Renal cortex interstitium (tissue), 11 donors: ENCODE results near the gene ADPRS. TPM values are rescaled to one million over a fixed set of nuclear protein-coding genes. Genes with fewer than 3 reads are reported as not detected.

Experiments used
- DNase-seq, 11 donors: peaks; one replicate each; pipeline ENCODE4 v3.0.0-alpha.2; 2013; ENCODE audit warnings: low read depth in 9 of 11, low spot score in 4 of 11; ENCODE audit errors: extremely low read depth in 1 of 11
- polyA plus RNA-seq, 3 donors: library from polyadenylated mRNA; unstranded; fragments of 120-200 nt; gene quantifications; one replicate each; pipeline ENCODE4 v1.2.1, GENCODE V29; 2013; ENCODE audit not compliant: insufficient read length in 3 of 3

Gene ADPRS
- polyA plus RNA-seq, 3 donors: 29.7 to 35.3 (median 34.4) TPM

DNA sequence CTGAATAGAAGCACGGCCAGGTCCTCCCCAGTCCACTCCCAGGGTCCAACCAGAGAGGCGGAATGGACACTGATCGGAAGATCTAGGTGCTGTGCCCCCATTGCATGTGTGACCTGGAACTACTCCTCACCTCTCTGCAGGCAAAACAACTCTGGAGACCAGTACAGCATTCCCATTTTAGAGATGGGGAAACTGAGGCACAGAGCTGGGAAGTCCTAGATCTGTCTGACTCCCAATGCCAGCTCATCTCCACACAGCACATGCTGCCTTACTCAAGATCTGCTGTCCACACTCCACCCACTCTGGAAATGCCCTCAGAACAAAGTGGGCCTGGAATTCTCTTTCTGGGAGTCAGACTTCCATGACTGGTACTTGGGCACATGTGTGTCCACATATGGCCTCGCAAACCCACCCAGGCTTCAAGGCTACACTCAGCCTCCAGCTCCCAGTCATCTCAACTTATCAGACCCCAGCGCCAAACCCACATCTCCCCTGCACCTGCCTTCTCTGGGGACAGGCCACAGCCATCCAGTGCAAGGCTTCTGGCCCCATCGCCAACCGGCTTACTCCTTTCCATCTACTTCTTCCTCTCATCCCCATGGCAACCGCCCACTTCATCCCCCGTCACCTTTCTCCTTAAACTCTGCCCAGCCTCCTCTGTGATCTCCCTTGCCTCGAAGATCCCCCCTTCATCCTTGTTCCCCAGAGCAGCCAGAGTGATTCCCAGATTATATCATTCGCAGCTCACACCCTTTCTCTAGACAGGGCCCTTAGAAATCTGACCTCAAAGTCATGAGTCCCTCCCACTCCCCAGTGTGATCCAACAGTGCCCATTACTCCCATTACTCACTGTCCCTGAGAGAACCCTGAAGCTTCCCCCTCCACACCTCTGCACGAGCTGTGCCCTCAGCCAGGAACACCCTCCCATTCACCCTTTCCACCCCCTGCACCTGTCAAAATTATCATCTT lies 33.7 kb downstream of the ADPRS start:
- DNase-seq: no peak

DNA sequence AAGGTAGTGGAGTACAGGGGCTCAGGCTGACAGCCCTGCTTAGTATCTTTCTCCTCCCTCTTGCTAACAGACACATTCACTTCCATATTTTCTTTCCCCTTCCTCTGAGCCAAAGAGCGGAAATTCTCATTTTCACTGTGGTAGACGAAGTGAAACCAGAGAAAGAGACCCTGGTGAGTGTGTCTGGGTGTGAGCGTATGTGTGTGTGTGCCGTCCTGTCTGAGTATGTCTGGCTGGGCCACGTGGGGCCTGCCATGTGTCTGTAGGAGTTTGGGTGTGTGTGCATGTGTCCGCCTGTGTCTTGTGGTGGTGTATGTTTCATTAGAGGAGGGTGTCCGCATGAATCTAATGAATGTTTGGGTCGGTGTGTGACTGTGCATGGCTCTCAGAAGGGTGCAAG lies 34.7 kb downstream of the ADPRS start:
- DNase-seq: no peak

DNA sequence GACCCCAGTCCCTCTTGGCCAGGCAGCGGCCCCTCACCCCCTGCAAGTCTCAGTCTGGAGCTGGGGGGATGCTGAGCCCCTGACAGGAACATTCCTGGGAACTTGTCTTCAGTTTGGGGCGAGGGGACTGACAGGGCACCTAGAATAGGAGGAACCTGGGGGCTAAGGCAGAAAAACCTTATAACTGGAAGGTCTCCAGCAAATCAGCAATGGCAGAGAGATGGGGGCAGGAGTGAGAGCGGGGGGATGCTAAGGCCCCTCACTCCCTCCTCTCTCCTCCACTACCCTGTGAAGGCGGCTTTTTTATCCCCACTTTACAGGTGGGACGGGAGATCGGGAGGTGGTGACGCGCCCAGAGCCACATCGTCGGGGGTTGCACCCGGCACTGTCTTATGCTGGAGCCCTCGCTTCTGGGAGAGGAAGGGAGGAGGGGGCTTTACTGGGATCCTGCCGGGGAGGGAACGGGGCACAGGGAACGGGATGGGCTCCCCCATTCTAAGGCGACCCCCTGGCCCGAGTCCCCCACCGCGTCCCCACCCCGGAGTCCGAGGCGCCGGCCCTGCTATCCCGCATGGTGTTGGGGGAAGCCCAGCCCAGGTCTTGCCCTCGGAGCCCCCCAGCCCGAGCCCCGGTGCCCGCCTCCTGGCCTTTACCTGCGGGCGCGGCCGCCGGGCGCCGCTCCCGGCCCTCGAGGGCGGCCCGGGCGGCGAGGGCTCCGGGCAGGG lies 35.9 kb downstream of the ADPRS start:
- DNase-seq: no peak

DNA sequence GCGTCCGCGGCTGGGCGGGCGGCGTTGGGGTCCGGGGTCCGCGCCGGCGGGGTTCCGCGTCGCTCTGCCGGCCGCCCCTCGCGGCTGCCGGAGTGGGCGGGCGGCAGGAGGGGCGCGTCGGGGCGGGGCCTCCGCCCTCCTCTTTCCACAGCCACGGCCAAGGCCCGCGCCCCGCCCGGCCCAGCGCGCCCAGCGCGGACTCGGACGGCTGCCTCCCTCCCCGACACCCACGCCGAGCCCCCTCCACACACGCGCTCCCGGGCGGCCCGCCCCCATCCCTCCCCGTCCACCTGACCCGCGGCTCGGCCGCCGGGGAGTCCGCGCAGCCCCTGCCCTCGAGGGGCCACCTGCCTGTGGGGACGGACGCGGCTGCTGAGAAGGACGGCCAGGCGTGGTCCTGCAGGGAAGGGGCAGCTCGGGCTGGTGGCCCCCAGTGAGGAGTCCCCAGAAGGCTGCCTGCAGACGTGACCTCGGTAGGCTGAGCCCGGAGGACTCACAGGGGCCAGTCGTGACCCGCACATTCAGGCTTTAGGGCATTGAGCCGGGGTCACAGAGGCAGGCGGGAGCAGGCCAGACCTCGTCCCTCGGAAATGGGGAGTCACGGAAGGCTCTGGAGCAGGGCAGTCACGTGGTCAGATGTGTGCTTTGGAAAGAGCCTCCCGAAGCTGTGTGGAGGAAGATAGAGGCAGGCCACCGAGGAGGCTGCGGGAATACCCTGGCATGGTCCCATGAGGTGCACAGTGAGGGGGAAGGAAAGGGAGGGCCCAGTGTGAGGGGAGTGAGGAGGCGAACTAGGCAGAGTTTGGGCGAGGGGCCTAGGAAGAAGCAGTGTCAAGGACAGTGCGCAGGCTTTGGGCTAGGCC lies 36.7 kb downstream of the ADPRS start, which contains the start of gene COL8A2:
Gene COL8A2, minus strand, starts transcription at position 94 of the 863 bp plus-strand sequence. CDS start 24,980 bp downstream, outside the sequence.
- no peak for DNase-seq

DNA sequence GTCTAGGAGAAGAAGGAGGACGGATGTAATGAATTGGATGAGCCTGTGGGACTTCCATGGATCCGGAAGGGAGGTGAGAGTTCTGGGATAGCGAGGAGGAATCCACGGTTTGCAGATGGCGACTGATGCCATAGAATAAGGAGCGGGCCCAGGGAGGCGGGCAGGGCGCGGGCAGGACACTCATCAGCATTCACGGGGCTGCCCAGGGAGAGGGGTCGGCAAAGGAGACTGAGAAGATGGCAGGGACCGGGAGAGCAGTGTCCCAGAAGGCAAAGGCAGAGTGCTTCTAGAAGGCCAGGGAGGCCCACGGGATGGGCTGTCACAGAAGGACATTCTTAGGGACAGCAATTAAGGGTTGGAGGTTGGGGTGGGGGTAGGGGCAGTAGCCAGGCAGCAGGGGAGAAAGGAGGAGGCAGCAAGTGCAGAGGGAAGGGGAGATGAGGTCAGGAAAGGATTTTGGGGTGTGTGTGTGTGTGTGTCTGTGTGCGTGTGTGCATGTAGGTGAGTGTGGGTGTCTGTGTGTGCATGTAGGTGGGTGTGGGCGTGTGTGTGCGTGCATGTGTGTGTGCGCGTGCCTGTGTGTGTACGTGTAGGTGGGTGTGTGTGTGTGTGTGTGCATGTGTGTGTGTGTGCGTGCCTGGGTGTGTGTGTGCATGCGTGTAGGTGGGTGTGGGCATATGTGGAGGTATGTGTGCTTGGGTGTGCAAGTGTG lies 37.5 kb downstream of the ADPRS start:
- DNase-seq: no peak

DNA sequence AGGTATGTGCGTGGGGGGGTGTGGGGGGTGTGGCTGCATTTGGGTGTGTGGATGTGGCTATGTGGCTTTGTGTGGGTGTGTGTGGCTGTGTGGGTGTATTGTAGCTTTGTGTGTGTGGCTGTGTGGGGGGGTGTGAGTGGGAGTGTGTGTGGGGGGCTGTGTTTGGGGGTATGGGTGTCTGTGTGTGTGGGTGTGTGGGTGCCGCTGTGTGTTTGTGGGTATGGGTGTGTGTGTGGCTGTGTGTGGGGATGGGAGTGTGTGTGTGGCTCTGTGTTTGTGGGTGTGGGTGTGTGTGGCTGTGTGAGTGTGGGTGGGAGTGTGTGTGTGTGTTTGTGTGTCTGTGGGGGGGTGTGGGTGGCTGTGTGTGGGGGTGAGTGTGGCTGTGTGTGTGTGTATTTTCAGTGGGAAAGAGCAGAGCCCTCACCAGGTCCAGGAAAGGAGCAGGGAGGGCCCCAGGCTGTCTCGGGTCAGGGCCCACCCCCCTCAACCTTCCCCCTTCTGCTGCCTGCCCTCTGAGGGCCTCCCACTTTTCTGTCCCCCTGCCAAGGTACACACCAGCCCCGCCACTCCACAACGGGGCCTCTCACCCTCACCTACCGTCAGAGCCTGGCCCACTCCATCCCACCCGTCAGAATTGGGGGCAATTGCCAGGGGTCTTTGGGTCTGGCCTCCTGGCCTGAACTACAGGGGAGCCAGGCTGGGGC lies 38.3 kb downstream of the ADPRS start:
- DNase-seq: no peak

DNA sequence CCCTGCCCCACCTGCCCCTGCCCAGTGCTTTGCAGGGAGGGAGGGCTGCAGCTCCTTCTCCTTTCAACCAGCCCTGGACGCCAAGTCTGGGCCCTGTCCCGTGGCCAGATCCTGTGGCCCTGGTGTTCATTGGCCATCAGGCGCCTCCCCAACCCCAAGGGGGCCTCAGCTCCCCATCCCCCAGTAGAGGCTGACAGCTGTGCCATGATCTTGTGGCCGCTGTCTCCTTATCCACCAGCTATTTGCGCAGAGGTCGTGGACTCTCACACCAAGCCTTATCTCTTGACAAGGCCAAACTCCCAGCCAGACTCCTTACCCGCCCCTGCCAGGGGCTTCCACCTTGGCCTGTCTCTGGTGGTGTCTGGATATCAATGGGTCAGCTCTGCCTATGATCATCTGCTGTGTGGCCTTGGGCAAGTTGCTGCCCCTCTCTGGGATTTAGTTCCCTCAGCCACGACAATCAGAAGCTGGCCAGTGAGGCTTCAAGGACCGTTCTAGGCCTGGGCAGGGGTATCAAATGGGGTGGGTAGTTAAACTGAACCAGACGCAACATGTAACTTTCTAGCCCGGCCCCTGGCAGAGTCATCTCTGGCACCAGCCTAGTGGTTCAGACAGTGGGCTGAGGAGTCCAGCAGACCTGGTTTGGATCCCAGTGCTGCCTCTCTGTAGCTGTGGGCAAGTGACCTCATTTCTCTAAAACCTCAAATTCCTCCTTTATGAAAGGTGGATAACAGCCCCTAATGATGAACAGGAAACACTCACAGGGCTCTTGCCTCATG lies 39.6 kb downstream of the ADPRS start:
- DNase-seq: no peak

DNA sequence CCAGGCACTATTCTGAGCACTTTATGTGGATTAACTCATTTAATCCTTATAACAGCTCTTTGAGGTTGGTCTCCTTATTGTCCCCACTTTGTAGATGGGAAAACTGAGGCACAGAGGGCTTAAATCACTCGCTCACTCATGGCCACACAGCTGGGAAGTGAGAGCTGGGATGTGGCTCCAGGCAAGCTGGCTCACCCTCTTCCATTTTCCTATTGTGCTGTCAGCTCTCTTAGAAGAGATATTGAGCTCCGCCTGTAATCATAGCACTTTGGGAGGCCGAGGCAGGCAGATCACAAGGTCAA lies 40.2 kb downstream of the ADPRS start:
- no peak for DNase-seq

DNA sequence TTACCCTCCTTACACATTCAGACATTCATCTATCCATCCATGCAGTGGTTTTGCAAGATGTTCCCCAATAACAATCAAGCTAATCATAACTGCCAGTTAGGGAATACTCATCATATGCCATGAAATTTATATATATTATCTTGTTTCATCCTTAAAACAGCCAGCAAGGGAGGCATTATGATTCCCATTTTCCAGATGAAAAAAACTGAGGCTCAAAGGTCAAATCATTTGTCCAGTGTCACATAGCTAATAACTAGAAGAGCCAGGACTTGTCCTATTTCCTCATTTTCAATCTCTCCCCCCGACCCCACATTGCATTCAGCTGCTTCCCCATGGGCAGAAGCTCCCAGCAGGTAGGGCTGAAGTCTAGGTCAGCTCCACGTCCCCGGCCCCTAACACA lies 43.3 kb downstream of the ADPRS start:
- DNase-seq: no peak

DNA sequence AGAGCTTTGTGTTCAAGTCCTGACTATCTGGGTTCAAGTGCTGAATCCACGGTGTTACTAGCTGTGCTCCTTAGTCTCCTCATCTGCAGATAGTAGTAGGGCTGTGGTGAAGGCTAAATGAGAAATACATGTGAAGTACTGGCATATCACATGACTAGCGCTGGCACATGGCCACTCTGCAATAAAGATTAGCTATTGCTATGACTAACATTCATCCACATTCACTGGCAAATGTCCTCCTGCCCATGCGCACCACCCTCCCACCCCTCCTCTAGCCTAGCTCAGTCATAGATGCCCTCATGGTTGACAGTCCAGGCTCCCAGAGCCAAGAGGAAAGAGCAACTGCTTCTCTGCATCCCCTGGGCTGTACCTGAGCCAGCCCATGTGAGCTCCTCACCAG lies 44.8 kb downstream of the ADPRS start:
- DNase-seq: no peak

DNA sequence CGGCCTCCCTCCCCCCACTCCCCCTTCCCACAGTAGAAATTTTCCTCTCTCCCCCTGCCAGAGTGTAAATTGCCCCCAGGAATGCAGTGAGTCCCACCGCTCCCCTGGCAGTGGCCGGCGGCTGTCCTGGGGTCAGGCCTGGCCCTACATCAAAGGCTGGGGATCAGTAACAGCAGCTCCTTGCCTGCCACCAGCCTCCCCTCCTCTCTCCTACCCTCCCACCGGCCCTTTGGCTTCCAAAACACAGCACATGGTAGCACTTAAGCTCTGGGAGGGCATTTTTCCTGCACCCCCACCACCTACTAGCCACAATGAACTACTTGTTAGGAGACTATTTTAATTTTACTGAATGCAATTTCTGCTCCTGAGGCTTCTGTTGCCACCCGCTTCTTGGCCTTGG lies 45.3 kb downstream of the ADPRS start:
- no peak for DNase-seq

DNA sequence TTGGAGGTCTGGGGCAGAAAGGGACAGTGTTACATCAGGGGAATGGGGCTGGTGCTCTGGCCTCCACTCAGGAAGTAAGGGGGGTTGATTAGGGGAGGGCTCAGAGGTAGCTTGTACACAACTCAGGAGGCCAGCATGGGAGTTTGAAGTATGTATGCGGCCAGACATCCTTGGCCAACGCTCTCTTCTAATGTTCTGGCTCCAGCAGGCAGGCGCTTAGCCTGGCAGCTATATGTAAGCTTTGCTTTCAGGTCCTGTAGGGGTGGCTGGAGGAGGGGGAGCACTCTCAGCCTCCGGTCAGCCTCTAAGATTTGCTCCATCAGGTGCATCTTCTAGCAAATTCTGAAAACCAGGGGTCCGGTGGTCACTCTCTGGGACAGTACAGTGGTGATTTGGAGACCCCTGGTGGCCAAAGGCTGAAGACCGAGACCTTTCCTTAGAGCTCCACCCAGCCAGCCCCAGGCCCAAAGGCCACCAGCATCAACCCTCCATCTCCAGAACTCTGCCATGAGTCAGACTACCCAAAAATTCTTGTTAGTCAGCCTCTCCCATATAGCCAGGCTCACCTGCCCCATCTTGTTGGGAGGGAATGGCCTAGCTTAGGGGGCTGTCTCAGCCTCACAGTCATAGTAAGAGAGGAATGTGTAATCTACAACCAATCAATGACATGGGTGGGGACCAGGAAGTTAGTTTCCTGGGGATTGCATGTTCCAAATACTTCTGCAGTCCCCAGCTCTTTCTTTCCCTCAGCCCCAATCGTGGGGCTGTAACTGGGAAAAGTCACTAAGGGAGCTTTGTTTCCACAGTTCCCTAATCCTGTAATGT lies 46.0 kb downstream of the ADPRS start:
- peak in 5 of 11 donors; percentile 48 to 69 (median 51) for DNase-seq

DNA sequence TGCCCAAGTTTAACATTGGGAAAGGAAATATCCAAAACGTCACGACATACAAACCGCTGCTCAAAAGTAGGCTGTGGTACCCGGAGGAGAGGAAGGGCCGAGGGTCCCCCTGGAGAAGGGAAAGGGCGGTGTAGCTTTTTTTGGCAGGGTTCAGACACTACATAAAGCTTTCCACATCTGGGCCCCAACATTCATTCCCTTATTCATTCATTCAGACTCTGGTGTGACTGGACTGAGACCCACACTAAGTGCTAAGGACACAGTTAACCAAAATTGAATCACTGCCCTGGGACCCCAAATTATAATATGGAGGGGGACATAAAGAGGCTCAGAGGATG lies 46.6 kb downstream of the ADPRS start:
- DNase-seq: no peak

DNA sequence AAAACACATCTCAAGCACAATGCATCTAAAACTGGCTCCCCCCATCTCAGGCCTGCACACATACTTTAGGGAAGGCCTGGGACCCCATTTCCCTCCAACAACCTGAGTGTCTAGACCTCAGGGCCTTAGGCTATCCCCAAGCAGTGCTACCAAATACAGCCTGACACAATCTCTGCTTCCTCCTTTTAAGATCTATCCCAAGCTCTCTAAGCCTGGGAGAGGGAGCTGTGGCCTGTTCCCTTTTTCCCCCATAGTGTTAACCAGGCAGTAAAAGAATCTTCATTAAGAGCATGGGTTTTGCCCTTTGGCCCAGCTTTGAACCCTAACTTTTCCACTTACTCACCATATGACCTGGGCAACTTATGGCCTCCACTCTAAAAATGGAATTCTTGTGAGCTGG lies 47.1 kb downstream of the ADPRS start:
- DNase-seq: no peak

DNA sequence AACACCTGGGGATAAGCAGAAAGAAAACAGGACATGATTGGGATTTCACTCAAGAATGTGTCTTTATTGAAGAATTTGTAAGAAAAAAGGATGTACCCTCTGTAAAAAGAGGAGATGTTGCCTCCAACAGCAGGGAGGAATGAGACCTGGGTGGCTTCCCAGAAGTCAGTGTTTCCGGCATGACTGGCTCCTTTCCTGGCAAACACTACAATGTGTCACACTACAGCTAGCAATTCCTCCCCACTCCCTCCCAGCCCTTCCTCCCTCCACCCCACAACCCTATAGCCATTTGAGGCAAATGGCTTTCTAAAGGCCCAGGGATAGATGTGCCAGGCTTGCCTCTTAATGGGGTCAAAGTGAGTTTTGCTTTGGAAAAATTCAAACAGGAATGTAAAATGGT lies 47.8 kb downstream of the ADPRS start:
- no peak for DNase-seq

DNA sequence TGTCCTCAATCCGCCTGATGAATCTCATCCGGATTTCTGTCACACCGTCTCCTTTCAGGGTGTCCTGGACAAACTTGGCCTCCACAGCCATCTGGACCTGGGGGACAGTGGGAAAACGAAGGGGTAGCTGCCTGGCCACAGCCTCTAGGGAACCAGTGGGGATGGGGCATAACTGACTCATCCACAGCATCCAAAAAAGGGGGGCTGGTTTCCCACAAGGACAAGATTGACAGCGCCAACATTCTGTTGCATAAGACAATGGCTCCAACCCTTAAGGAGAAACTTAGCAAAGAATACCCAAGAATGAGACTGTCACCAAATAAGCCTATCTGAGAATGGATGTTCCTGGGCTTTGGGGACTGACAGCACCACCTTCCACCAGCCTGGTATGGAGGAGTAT lies 48.5 kb downstream of the ADPRS start:
- no peak for DNase-seq

DNA sequence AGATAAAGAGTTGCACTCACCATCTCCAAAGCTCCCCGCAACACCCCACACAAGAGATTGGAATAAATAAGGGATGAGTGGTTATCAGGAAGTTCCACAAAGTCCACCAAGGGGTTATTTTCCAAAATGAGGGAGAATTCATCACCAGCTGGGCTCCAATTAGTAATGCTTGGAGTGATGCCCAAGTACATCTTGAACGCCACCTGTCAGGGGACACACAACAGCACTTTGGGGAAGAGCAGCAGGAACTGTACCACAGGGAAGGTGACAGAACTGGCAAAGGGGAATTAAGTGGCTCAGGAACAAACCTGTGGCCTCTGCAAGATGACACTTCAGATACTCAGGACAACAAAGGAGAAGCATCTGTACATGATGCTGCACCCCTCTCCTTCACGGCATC lies 49.1 kb downstream of the ADPRS start:
- DNase-seq: no peak
